Ecto neural progenitor cell (in vitro differentiated cells): ENCODE measurements around the gene NUP210.

Source experiments
- DNase-seq: peaks from one replicate; pipeline ENCODE4 v3.0.0-alpha.2; 2018; ENCODE audit warnings: low spot score

The NUP210 gene

DNA sequence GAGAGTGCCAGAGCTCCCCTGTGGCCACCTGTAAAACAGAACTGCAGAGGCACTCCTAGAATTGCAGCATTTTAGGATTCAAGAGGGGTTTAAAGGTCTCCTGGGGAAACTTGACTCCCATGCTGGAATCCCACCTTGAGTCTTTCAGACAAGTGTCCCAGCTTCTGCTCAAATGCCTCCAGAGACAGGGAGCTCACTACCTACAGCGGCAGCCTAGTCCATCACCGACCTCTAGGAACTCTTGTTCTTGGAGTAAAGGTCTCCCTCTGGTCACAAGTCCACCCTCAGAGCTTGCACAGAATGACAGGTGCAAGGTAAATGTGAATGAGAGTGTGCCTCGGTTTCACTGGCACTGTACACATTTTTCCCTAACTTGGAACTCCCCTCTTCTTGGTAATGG is 72.0 kb downstream of the NUP210 start:
- no peak for DNase-seq

GRCh38 chr3:13347390-13347950 is 72.7 kb downstream of the NUP210 start:
- peak; percentile 58 for DNase-seq

GRCh38 chr3:13346481-13347389 is 73.4 kb downstream of the NUP210 start:
- peak; percentile 60 for DNase-seq

GRCh38 chr3:13345772-13346171 is 74.3 kb downstream of the NUP210 start:
- DNase-seq, result no peak

GRCh38 chr3:13345284-13345683 is 74.8 kb downstream of the NUP210 start:
- DNase-seq, result no peak

DNA sequence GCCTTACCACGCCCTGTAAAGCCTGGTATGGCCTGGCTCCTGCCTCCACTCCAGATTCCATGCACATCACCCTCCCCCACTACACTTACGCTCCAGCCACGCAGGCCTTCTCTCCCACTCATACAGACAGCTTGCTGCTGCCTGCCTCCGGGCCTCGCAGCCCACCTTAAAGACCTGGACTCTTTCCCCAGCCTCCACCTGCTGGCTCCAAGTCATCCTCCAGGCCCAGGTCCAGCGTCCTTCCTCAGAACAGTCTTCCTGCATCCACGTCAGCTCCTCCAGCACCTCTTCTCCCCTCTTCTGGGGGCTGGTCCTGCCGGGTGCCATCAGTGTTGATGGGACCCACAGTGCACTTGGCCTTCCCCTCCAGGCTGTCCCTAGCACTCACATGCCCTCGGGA is 75.5 kb downstream of the NUP210 start:
- no peak for DNase-seq

DNA sequence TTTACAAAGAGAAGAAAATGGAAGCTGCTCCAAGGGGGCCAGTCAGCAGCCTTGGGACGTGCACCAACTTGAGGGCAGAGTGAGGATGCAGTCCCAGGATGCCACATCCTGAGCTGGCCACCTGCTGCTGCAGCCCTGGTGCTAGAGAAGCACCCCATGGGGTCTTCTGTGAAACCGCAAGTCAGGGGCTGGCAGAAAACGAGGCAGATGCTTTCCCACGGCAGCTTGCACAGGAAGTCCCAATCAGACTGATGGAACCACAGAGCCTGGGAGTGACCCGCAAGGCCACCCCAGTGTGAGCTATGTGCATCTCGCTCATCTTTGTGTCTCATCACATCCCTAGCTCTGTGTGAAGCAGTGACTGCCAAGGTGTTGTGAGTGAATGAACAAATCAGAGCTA is 76.5 kb downstream of the NUP210 start:
- DNase-seq, result no peak

- no peak for DNase-seq
Observed at GRCh38 chr3:13341229-13341905, 78.8 kb downstream of the NUP210 start.

GRCh38 chr3:13339833-13340232 is 80.3 kb downstream of the NUP210 start:
- no peak for DNase-seq

GRCh38 chr3:13338996-13339395 is 81.1 kb downstream of the NUP210 start:
- no peak for DNase-seq

DNA sequence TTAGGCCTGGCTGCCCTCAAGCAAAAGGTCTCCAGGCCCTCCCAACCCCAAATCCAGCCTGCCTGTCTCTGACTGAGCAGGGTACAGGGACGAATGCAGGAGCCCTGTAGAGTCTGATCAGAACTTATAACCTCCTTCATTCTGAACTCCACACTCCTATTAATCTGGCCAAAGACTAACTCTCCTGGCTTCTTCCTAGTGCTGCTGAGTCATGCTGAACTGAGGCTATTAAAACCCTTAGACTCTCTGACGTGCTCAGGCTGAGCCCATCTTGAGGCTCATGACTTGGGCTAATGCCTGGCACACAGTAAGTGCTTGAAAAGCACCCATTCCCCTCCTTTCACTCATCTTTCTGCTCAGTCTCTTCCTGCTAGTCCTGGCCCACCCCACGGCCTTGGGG is 81.9 kb downstream of the NUP210 start:
- no peak for DNase-seq

DNA sequence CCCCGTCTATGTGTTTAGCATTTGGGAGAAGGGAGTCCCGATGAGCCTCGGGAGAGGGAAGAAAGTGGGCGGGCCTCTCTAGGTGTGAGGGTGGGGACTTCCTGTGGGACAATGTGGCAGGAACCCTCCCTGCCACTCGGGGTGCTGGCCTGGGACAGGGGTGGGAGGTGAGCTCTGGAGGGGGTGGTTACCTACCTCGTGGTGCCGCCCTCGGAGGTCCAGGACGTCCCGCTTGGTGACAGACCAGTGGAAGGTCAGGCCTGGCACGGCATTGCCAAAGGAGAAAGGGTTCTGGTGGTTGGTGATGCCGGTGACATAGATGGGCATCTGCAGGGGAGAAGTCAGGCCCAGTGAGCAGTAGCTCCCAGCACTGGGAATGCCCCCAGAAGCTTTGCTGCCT is 83.5 kb downstream of the NUP210 start:
- no peak for DNase-seq

DNA sequence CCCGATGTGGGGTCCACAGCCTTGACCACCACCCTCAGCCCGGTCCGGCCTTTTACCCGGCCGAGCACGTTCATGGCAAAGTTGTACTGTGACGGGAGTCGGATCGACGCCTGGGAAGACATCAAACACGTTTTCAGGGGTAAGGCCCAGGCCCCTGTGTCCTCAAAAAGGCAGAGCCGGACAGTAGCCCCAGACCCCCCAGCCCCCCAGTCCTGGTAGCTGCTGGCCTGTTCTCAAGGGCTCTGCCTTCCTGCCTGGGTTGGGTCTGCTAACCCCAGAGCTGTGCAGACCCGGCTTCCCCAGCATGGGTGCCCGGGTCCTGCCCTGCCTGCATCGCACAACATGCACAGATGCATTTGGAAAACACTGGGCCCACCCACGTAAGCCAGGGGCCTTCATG is 84.6 kb downstream of the NUP210 start:
- DNase-seq, result no peak

GRCh38 chr3:13335059-13335458 is 85.1 kb downstream of the NUP210 start:
- no peak for DNase-seq

GRCh38 chr3:13333236-13333897 is 86.8 kb downstream of the NUP210 start:
- DNase-seq, result no peak

- no peak for DNase-seq
Observed at GRCh38 chr3:13332740-13333139, 87.4 kb downstream of the NUP210 start.

GRCh38 chr3:13332158-13332557 is 88.0 kb downstream of the NUP210 start:
- no peak for DNase-seq

DNA sequence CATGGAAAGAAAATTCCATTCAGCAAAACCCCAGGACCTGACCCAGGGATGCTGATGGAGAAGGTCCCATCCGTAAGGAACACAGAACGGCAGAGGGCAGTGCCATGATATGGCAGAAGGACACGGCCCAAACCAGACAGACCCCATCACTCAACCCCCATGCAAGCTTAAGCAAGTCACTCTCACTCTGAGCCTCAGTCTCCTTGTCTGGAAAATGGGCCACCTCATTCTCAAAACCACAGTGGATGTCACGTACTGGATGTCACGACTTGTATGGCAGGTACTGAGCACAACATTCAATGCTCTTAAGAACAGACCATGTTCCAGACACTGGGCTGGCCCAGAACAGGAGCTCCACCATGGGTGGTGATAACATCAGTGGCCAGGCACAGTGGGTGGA is 90.4 kb downstream of the NUP210 start:
- DNase-seq, result no peak

GRCh38 chr3:13325892-13326443 is 94.2 kb downstream of the NUP210 start:
- no peak for DNase-seq

DNA sequence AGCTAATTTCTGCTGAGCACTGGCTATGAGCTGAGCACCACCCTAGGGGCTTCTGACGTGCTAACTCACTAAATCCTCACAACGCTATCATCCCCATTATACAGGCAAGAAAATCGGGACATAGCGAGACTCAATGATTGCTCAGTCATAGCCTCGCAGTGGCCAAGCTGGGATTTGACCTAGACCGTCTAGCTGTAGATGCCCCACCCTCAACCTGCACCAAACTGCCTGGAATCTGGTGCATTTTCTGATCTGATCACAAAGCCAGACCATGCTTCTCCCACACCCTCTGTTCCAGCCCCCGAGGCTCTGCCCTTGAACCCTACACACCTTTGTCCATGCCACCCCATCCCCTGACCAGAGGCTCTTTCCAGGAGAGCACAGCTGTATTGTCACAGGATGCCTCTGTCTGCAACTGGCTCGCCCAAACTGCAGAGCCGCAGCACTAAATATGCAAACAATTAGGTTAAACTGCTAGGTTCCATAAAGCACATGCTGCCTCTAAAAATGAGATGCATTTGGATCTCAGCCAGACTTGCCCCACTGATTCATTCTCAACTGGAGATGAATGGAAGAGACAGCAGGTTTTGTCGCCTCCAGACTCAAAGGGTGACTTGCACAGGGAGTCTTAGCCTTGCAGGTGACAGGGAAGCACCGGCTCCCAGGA is 95.2 kb downstream of the NUP210 start:
- DNase-seq, result no peak

GRCh38 chr3:13323822-13324221 is 96.3 kb downstream of the NUP210 start:
- no peak for DNase-seq

GRCh38 chr3:13322324-13322723 is 97.8 kb downstream of the NUP210 start:
- no peak for DNase-seq
